ENCODE measurements around the gene KCNIP4.

The KCNIP4 gene

DNA sequence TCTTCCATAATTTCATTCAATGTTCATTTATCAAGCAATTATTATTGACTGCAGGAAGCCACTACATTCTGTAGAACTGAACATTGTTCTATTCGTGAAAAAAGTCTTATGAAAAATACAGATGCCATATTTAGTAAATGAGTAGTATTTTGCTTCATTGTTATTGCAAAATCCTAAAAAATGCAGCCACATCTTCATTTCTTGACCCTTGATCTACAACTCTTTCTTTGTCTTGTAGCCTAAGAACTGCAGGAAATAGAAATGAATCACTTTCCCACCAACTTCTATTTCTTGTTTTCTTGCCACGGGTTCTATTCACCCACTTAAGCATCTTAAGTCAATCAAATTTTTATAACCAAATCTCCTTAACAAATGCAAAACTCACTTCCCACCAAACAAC, 63.3 kb downstream of the KCNIP4 start:
- H3K27ac ChIP-seq: no peak overlapping the region

DNA sequence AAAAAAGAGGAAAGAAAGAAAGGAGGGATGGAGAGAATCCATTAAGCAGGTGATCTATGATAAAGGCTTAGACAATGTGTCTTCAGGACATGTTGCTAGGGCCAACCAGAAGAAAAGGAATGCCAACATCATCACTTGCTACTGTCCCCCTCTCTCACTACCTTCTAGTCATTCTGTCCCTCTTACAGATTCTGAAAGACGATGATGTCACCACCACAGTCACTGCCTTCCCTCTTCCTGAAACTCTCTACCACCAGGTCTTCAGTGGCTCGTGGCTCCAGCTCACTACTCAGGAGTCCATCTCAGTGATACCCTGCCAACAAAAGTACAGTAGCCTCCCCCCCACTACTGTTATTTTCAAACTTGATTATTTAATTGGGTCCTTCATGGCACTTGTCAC, 64.0 kb downstream of the KCNIP4 start:
- H3K27ac ChIP-seq: no peak overlapping the region
- POLR2A ChIA-PET (ENCODE audit: low non-redundant PET): no interaction called here
- CTCF ChIA-PET: no interaction called here
- TF ChIP-seq, protein P1, sequence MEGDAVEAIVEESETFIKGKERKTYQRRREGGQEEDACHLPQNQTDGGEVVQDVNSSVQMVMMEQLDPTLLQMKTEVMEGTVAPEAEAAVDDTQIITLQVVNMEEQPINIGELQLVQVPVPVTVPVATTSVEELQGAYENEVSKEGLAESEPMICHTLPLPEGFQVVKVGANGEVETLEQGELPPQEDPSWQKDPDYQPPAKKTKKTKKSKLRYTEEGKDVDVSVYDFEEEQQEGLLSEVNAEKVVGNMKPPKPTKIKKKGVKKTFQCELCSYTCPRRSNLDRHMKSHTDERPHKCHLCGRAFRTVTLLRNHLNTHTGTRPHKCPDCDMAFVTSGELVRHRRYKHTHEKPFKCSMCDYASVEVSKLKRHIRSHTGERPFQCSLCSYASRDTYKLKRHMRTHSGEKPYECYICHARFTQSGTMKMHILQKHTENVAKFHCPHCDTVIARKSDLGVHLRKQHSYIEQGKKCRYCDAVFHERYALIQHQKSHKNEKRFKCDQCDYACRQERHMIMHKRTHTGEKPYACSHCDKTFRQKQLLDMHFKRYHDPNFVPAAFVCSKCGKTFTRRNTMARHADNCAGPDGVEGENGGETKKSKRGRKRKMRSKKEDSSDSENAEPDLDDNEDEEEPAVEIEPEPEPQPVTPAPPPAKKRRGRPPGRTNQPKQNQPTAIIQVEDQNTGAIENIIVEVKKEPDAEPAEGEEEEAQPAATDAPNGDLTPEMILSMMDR (conservative IDR thresholded peaks at IDR 0.05; ENCODE audit: low read depth): no peak
- DNase-seq (ENCODE audit: low spot score): no peak

More for the DNA sequence above, 63.3 kb downstream of the KCNIP4 start:
- no peak for DNase-seq (ENCODE audit: low spot score)
- TF ChIP-seq, protein P1 (conservative IDR thresholded peaks at IDR 0.05; ENCODE audit: low read depth): no peak
- ChIA-PET POLR2A (ENCODE audit: low non-redundant PET) (no interaction called here), CTCF (no interaction called here)

DNA sequence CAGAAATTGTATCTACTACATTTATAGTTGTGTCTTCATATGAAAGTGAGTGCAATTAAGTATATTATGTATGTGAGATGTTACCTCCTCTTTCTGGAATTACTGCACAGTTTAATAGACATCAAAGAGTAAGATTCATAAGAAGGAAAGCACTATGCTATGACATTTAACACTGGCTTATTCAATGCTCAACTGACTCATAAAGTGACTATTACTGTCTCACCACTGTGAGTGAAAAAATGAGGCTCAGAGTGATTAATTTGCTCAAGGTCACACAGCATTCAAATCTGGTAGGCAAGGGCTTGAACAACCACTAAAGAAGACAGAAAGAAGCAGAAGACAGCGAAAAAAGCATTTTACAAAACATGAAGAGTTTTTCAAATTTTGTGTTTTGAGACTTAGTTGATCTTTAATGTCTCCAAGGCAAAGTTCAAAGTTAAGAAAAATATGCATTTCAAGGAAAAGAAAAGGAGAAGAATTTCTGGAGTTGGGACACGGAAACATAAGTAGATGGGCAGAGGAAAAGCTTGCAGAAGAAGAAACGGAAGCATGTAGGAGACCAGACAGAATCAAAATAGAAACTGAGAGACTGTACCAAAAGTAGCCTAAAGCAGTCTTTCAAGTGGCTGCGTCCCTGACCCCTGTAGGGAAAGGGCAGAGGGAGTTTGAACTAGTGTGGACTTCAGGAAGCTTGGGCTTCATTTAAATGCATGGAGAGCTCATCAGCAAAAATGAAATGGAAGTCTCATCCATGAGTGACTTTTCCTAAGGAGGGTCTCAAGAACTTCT, 66.3 kb downstream of the KCNIP4 start:
- CTCF ChIA-PET: interaction anchor here (1.0 kb wide), 1 partner anchor 20 kb away, joined by 4 read pairs; no protein-coding TSS in a partner anchor

DNA sequence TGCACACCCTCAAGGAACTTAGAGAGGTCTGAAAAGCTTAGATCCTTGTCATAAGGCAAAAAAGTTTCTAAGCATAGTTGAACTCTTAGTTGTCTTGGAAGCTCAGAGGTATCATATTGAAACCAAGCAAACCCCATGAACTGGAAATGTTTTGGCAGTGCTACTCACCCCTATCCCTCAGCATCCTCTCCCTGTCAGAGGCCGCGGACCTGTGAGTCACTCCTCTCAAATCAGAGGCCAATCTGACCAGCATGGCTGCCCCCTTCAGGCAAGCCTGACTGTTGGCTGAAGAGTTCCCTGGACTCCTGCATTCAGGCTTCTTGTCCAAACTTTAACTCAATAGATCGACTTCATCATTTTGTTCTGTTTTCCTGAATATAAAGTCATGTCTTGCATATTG, 69.4 kb downstream of the KCNIP4 start:
- no peak overlapping the region for H3K27ac ChIP-seq
- DNase-seq (ENCODE audit: low spot score): no peak
- POLR2A ChIA-PET (ENCODE audit: low non-redundant PET): no interaction called here
- CTCF ChIA-PET: no interaction called here
- TF ChIP-seq, protein P1 (conservative IDR thresholded peaks at IDR 0.05; ENCODE audit: low read depth): no peak

More for the DNA sequence above, 66.3 kb downstream of the KCNIP4 start:
- no peak for DNase-seq (ENCODE audit: low spot score)
- POLR2A ChIA-PET (ENCODE audit: low non-redundant PET): no interaction called here
- TF ChIP-seq, protein P1 (conservative IDR thresholded peaks at IDR 0.05; ENCODE audit: low read depth): no peak
- no peak overlapping the region for H3K27ac ChIP-seq

DNA sequence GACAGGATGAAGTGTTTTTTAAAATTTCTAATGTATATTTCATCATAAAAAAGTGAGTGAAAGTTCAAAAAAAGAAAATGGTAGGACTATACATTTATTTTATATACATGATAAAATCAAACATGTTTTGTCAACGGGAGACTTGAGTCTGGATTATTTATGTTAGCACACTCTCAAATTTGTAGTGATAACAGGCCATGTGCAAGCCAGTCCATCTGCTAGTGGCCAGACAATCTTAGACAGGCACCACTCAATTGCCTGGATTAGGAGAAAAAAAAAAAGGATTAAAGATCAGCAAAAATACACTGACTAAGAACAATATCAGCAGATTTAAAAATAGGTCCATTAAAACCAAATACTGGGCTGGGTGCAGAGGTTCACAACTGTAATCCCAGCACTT, 71.9 kb downstream of the KCNIP4 start:
- POLR2A ChIA-PET (ENCODE audit: low non-redundant PET): no interaction called here
- CTCF ChIA-PET: no interaction called here
- H3K27ac ChIP-seq: no peak overlapping the region
- TF ChIP-seq, protein P1 (conservative IDR thresholded peaks at IDR 0.05; ENCODE audit: low read depth): no peak
- no peak for DNase-seq (ENCODE audit: low spot score)

DNA sequence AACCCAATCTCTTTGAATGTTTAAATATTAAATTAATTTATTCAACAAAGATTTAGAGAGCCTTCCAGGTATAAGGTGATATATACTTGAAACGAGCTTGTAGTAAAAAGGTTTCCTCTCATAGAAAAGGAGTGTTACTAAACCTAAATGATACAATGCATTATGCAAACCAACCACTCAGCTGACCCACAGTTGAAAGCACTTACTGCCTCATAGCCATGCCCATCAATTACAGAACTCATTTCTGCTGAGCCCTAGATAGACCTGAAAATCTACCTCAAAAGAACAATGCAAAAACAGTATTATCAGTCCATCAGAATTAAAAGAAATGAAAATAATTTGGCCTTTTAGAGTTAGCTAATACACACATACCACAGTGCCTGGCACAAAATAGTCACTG, 75.4 kb downstream of the KCNIP4 start:
- TF ChIP-seq, protein P1 (conservative IDR thresholded peaks at IDR 0.05; ENCODE audit: low read depth): no peak
- no peak overlapping the region for H3K27ac ChIP-seq
- POLR2A ChIA-PET (ENCODE audit: low non-redundant PET): no interaction called here
- no peak for DNase-seq (ENCODE audit: low spot score)
- CTCF ChIA-PET: no interaction called here
